Epithelial cell of proximal tubule (primary cell): ENCODE data around the gene PHF11. TPM values are rescaled to one million over a fixed set of nuclear protein-coding genes. Genes with fewer than 3 reads are reported as not detected.

Experiments
- DNase-seq: peaks from one replicate; pipeline ENCODE4 v3.0.0-alpha.2; 2011; ENCODE audit warnings: low read depth
- H3K4me3 ChIP-seq: 2 replicates; pipeline ENCODE4 v1.5.1; 2011; ENCODE audit warnings: low read depth, mild to moderate bottlenecking, low read length
- total RNA-seq: library from RNA; depleted of rRNA; stranded (reverse); fragments of >200 nt; gene quantifications from 2 replicates; pipeline ENCODE4 v1.2.3, GENCODE V29; 2015
- TF ChIP-seq, protein P1 (sequence below): conservative IDR thresholded peaks from 2 replicates; pipeline ENCODE4 v1.5.1; 2012; ENCODE audit warnings: low read depth, mild to moderate bottlenecking, low read length

PHF11 gene
- total RNA-seq, 1 donor from 2014 or later, result 33.9 TPM

GRCh38 chr13:49497272-49497671 is 1.5 kb downstream of the PHF11 start:
- TF ChIP-seq, protein P1, sequence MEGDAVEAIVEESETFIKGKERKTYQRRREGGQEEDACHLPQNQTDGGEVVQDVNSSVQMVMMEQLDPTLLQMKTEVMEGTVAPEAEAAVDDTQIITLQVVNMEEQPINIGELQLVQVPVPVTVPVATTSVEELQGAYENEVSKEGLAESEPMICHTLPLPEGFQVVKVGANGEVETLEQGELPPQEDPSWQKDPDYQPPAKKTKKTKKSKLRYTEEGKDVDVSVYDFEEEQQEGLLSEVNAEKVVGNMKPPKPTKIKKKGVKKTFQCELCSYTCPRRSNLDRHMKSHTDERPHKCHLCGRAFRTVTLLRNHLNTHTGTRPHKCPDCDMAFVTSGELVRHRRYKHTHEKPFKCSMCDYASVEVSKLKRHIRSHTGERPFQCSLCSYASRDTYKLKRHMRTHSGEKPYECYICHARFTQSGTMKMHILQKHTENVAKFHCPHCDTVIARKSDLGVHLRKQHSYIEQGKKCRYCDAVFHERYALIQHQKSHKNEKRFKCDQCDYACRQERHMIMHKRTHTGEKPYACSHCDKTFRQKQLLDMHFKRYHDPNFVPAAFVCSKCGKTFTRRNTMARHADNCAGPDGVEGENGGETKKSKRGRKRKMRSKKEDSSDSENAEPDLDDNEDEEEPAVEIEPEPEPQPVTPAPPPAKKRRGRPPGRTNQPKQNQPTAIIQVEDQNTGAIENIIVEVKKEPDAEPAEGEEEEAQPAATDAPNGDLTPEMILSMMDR, result no peak
- H3K4me3 ChIP-seq, result no peak overlapping the region
- no peak for DNase-seq

GRCh38 chr13:49498206-49498605 is 2.5 kb downstream of the PHF11 start:
- no peak for DNase-seq
- TF ChIP-seq, protein P1, result no peak
- no peak overlapping the region for H3K4me3 ChIP-seq

- H3K4me3 ChIP-seq, result no peak overlapping the region
- TF ChIP-seq, protein P1, result no peak
- DNase-seq, result no peak
Measured at GRCh38 chr13:49499889-49500660, 4.3 kb downstream of the PHF11 start.

DNA sequence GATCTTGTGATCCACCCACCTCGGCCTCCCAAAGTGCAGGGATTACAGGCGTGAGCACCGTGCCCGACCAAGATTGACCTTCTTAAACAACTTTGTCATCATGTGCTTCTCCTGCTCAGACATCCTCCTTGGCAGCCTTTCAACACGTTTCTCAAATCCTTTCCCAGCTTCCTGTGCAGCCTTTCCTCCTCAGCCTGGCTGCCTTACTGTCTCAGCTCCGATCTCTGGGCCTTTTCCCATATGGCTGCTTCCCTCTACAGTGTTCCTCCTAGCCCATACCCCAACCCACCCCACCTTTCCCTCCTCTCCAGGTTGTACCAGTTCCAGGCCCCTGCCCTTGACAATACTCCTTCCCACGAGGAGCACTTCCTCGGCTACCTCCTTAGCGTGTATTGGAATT is 7.2 kb downstream of the PHF11 start:
- TF ChIP-seq, protein P1, result no peak

GRCh38 chr13:49503951-49504350 is 8.2 kb downstream of the PHF11 start:
- no peak for DNase-seq
- TF ChIP-seq, protein P1, result no peak
- no peak overlapping the region for H3K4me3 ChIP-seq

More for the DNA sequence above, 7.2 kb downstream of the PHF11 start:
- DNase-seq, result no peak
- H3K4me3 ChIP-seq, result no peak overlapping the region

- no peak overlapping the region for H3K4me3 ChIP-seq
- no peak for DNase-seq
- TF ChIP-seq, protein P1, result no peak
Measured at GRCh38 chr13:49512578-49512977, 16.8 kb downstream of the PHF11 start.

DNA sequence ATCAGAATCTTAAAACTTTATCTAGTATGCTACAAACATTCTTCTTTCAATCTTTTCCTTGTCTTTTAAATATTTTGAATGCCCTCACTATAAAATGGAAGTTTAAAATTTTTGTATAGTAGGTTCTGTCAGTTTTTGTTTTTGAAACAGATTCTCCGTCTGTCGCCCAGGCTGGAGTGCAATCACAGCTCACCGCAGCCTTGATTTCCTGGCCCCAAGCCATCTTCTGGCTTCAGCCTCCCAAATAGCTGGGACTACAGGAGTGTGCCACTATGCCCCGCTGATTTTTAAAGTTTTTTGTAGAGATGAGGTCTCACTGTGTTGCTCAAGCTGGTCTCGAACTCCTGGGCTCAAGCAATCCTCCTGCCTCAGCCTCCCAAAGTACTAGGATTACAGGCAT is 20.7 kb downstream of the PHF11 start:
- no peak for DNase-seq
- TF ChIP-seq, protein P1, result no peak
- H3K4me3 ChIP-seq, result no peak overlapping the region
